ENCODE data around the gene ZNF503. TPM values are rescaled to one million over a fixed set of nuclear protein-coding genes. Genes with fewer than 3 reads are reported as not detected.

ZNF503 gene
- total and polyA plus RNA-seq, 2 of the 8 experiments (the other 6 are each of a cell fraction or from before 2014, with no cell fraction given): 0.03 to 0.13 TPM

DNA sequence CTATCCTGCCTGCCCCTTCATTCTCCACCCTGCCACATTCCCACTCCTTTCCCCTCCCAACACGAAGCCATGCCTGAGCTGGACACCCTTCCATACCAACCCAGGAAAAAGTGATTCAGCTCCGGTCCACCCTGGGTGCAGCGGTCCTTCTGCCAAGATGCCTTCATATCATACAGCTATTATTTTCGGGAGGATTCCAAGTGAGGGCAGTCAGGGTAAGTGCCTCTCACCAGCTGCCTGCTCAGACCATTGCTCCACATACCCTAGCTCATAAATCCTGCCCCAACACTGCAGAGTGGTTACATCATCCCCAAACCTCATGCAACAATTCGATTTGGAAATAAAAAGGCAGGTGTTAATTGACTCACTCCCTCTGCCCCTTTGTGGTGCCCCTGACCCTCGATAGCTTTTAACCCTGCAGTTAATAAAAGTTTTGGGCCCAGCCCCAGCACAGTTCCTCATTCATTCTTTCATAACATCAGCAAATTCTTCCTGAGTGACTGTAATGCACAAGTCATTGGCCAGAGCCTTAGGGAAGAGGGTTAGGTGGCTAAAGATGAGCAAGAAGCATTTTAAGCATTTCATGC lies 42.6 kb downstream of the ZNF503 start:
- no peak overlapping the region for H2BK12ac ChIP-seq (ENCODE audit: low read depth, low read length)
- H3K79me2 ChIP-seq (ENCODE audit: control insufficient read depth in 1 of 2, insufficient read depth in 2 of 2, low read length in 2 of 2): no peaks in the 10 kb centered on the region
- H2BK20ac ChIP-seq (ENCODE audit: low read length): no peak overlapping the region
- CTCF ChIA-PET (ENCODE audit: partially characterized antibody): interaction anchor here (0.8 to 4.1 kb wide), 4 partner anchors 15 to 62 kb away, joined by 3 to 25 read pairs (median 6); no protein-coding TSS in a partner anchor
- H3K23me2 ChIP-seq (ENCODE audit: low read depth, low read length): no peaks in the 10 kb centered on the region
- H3K4ac ChIP-seq (replicated peaks; ENCODE audit: insufficient read length, low read depth, low read length): no peak overlapping the region
- DNase-seq (ENCODE audit: low read depth in 1 of 2, low spot score in 2 of 2): no peak
- no peak overlapping the region for H3K56ac ChIP-seq (replicated peaks; ENCODE audit: insufficient read length, low read depth, low read length)
- H2AFZ ChIP-seq (ENCODE audit: low read length): no peak overlapping the region
- H4K20me1 ChIP-seq (replicated peaks in 1 of 2; ENCODE audit: control insufficient read depth in 1 of 2, insufficient read depth in 2 of 2, low read length in 2 of 2): no peaks in the 10 kb centered on the region
- no peak overlapping the region for H2BK15ac ChIP-seq (ENCODE audit: low read length)
- H3K4me2 ChIP-seq (ENCODE audit: insufficient read depth in 1 of 2, low read depth in 2 of 2, low read length in 2 of 2): no peak overlapping the region
- no peak overlapping the region for H2AK5ac ChIP-seq (ENCODE audit: low read depth, low read length)
- no peak overlapping the region for H3K9ac ChIP-seq (replicated peaks in 1 of 4; ENCODE audit: extremely low read depth in 1 of 4, low read depth in 3 of 4, low read length in 3 of 4)
- H3K14ac ChIP-seq (ENCODE audit: insufficient read length): no peak overlapping the region
- H3K23ac ChIP-seq (ENCODE audit: insufficient read length): no peak overlapping the region
- H4K91ac ChIP-seq (replicated peaks; ENCODE audit: insufficient read length, low read length): no peak overlapping the region
- H3K27ac ChIP-seq (ENCODE audit: low read depth, low read length): no peak overlapping the region
- no peaks in the 10 kb centered on the region for H3K79me1 ChIP-seq (ENCODE audit: low read depth, low read length)
- no peak overlapping the region for H2BK120ac ChIP-seq (replicated peaks; ENCODE audit: low read depth, low read length)
- no peak overlapping the region for H3K18ac ChIP-seq (ENCODE audit: extremely low read depth, low read length)
- POLR2A ChIA-PET (ENCODE audit: partially characterized antibody): no interaction called here
- FAIRE-seq: no peak
- 89% methylated on average over 6 of the region's 6 CpGs; no CpG with 5 or more reads in 1 of the 2 experiments for WGBS, 2 experiments (ENCODE audit: extremely low coverage in 1 of 2, insufficient coverage in 1 of 2, insufficient read length in 1 of 2, insufficient replicate concordance in 2 of 2, low coverage in 1 of 2, low lambda C conversion rate in 2 of 2, missing lambda C conversion rate in 1 of 2)
- no peak overlapping the region for H4K5ac ChIP-seq (ENCODE audit: insufficient read length, low read depth, low read length)
- H3K27me3 ChIP-seq (replicated peaks in 1 of 4; ENCODE audit: control insufficient read depth in 3 of 4, extremely low read depth in 1 of 4, insufficient read depth in 3 of 4, low read length in 3 of 4): peaks cover 0 to 2% (median 0%) of the 10 kb centered on the region in 4 experiments; a peak in 1 of 7 replicates
- H3K4me3 ChIP-seq (ENCODE audit: extremely low read depth in 1 of 4, insufficient read depth in 2 of 4, low read depth in 3 of 4, low read length in 4 of 4): no peak overlapping the region
- H3K36me3 ChIP-seq (ENCODE audit: control insufficient read depth in 2 of 4, insufficient read depth in 4 of 4, low read length in 3 of 4): no peaks in the 10 kb centered on the region
- no peaks in the 10 kb centered on the region for H3K9me3 ChIP-seq (ENCODE audit: insufficient read depth in 2 of 2, low read depth in 1 of 2, low read length in 1 of 2)
- 0 out of 7 replicates have a peak, but pooled peaks cover 0 to 2% (median 0%) of the 10 kb centered on the region in 4 experiments for H3K4me1 ChIP-seq (replicated peaks in 1 of 4; ENCODE audit: control insufficient read depth in 3 of 4, insufficient read depth in 4 of 4, low read length in 3 of 4)
- H4K8ac ChIP-seq (ENCODE audit: extremely low read depth, insufficient read depth, low read length): peak overlapping the region; percentile 73
- no peak overlapping the region for H2BK5ac ChIP-seq (ENCODE audit: low read depth, low read length)
- TF ChIP-seq GABPA (IDR thresholded peaks at IDR 0.05; ENCODE audit: borderline replicate concordance, insufficient read depth, low read length) (no peak), POU5F1 (IDR thresholded peaks at IDR 0.05; ENCODE audit: low read depth, low read length) (no peak), YY1 (IDR thresholded peaks at IDR 0.05; ENCODE audit: low read depth, low read length) (no peak), TCF12 (IDR thresholded peaks at IDR 0.05; ENCODE audit: low read depth, low read length) (no peak), KDM4A (IDR thresholded peaks at IDR 0.05; ENCODE audit: low read depth, low read length, severe bottlenecking) (no peak), TBP (IDR thresholded peaks at IDR 0.05; ENCODE audit: low read depth, low read length) (no peak), EGR1 (IDR thresholded peaks at IDR 0.05; ENCODE audit: borderline replicate concordance, low read depth, low read length) (no peak), POLR2AphosphoS5 (IDR thresholded peaks at IDR 0.05; ENCODE audit: low read depth, low read length) (no peak), TAF7 (optimal IDR thresholded peaks at IDR 0.05; ENCODE audit: borderline replicate concordance, low read depth, low read length) (no peak), JUN (IDR thresholded peaks at IDR 0.05; ENCODE audit: low read depth, low read length) (no peak)
